ENCODE data around the gene RAI14.

The RAI14 gene

GRCh38 chr5:34854459-34855174, 198.5 kb downstream of the RAI14 start:
- no peak for DNase-seq (ENCODE audit: low read depth)

GRCh38 chr5:34857161-34857560, 201.0 kb downstream of the RAI14 start:
- no peak for DNase-seq (ENCODE audit: low read depth)

- no peak for DNase-seq (ENCODE audit: low read depth)
Observed at GRCh38 chr5:34857894-34858293, 201.8 kb downstream of the RAI14 start.

GRCh38 chr5:34858790-34859189, 202.7 kb downstream of the RAI14 start:
- no peak for DNase-seq (ENCODE audit: low read depth)

- DNase-seq (ENCODE audit: low read depth) = no peak
Observed at GRCh38 chr5:34859253-34859652, 203.1 kb downstream of the RAI14 start.

GRCh38 chr5:34863946-34864345, 207.8 kb downstream of the RAI14 start:
- DNase-seq (ENCODE audit: low read depth) = no peak

- no peak for DNase-seq (ENCODE audit: low read depth)
Observed at GRCh38 chr5:34865091-34865490, 209.0 kb downstream of the RAI14 start.

- no peak for DNase-seq (ENCODE audit: low read depth)
Observed at GRCh38 chr5:34866989-34867471, 210.9 kb downstream of the RAI14 start.

- no peak for DNase-seq (ENCODE audit: low read depth)
Observed at GRCh38 chr5:34867660-34868059, 211.5 kb downstream of the RAI14 start.

- DNase-seq (ENCODE audit: low read depth) = no peak
Observed at GRCh38 chr5:34868791-34869190, 212.7 kb downstream of the RAI14 start.

- no peak for DNase-seq (ENCODE audit: low read depth)
Observed at GRCh38 chr5:34869256-34869655, 213.1 kb downstream of the RAI14 start.

- DNase-seq (ENCODE audit: low read depth) = no peak
Observed at GRCh38 chr5:34870382-34870781, 214.3 kb downstream of the RAI14 start.

- no peak for DNase-seq (ENCODE audit: low read depth)
Observed at GRCh38 chr5:34876275-34876674, 220.1 kb downstream of the RAI14 start.

- no peak for DNase-seq (ENCODE audit: low read depth)
Observed at GRCh38 chr5:34881246-34881645, 225.1 kb downstream of the RAI14 start.

Data from activated T-cell treated with anti-CD3 and anti-CD28 coated beads for 24 hours (primary cell).